ENCODE data around the gene MAGEA9B.
"Not testable (repeated sequence)": the region's sequence is repeated elsewhere in the genome, so short reads cannot be mapped to it uniquely, and the experiment has no call there.

The MAGEA9B gene

DNA sequence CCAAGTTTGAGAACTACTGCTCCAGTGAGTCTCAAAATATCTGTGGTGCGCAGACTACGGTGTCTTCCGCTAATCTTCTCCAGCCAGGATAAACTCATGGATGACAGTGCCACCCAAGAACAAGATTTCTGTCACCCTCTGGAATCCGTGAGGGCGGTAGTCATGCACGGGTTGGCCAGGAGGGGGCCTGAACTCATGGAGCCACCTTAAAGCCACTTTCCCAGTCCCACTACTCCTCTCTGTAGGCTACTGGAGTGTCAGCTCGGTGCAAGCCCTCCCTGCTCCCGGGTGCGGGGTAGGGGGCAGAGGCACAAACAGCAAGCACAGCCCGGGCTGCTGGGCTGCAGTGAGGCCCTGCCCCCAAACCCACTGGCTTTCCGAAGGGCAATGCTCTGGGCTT lies 11.3 kb upstream of the MAGEA9B start:
- not testable (repeated sequence) for H3K4me3 Mint-ChIP-seq; ATAC-seq; H3K4me1 Mint-ChIP-seq; H3K9me3 Mint-ChIP-seq; H3K27ac Mint-ChIP-seq; DNase-seq (ENCODE audit: low spot score in 2 of 2)
- H3K36me3 Mint-ChIP-seq: peaks cover 19% of the 10 kb centered on the region

GRCh38 chrX:149595943-149596342 lies 8.7 kb upstream of the MAGEA9B start:
- not testable (repeated sequence) for H3K36me3 Mint-ChIP-seq; ATAC-seq; H3K4me3 Mint-ChIP-seq; H3K4me1 Mint-ChIP-seq; DNase-seq (ENCODE audit: low spot score in 2 of 2); H3K27ac Mint-ChIP-seq; H3K9me3 Mint-ChIP-seq

DNA sequence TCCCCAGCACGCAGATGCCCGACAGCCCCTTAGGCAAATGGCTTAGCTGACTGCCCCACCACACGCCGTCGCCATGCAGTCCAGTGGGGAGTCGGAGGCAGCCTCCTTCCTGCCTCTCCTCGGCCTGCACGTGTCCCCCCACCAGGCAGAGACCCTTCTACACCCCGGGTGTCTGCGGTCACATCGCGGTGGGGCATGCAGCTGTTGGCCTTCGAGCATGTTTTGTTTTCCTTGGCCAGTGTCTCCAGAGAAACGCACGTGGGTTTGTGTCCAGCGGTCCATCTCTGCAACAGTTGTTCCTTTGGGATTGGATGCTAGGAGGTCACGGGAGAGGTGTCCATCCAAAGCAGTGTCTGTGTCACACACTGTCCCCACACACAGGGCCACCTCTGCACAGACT lies 8.0 kb upstream of the MAGEA9B start, which contains the start of gene HSFX2:
TSS of gene HSFX2 (minus strand) at position 101 of the 400 bp plus-strand sequence. CDS start 614 bp downstream, outside the sequence.
- ATAC-seq, H3K36me3 Mint-ChIP-seq, H3K4me1 Mint-ChIP-seq: not testable (repeated sequence)

DNA sequence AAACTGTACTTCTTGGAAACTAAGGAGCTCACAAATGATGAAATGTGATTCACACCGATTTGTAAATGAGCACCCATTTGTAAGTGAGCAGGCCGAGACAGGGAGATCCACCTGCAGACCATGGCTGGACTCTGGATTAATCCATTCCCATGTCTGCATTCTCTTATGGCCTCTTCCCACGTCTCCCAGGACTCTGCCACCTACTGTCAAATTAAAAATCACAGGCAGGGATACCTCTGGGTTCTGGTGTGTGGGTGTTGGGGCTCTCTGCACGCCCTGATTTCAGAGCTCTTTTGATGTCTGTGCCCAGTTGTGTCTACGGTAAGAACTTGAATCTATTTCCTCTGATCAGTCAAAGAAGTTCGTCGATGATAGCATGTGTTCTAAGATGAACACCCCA lies 3.7 kb upstream of the MAGEA9B start:
- not testable (repeated sequence) for H3K9me3 Mint-ChIP-seq; DNase-seq (ENCODE audit: low spot score in 2 of 2); H3K27ac Mint-ChIP-seq; H3K4me1 Mint-ChIP-seq; ATAC-seq; H3K4me3 Mint-ChIP-seq; H3K36me3 Mint-ChIP-seq

More for the DNA sequence above, 8.0 kb upstream of the MAGEA9B start, which contains the start of gene HSFX2:
- DNase-seq (ENCODE audit: low spot score in 2 of 2); H3K9me3 Mint-ChIP-seq; H3K27ac Mint-ChIP-seq; H3K4me3 Mint-ChIP-seq: not testable (repeated sequence)

GRCh38 chrX:149585631-149586030 lies 1.6 kb downstream of the MAGEA9B start:
- not testable (repeated sequence) for H3K27ac Mint-ChIP-seq; H3K36me3 Mint-ChIP-seq; H3K4me1 Mint-ChIP-seq; DNase-seq (ENCODE audit: low spot score in 2 of 2); H3K4me3 Mint-ChIP-seq; ATAC-seq; H3K9me3 Mint-ChIP-seq

DNA sequence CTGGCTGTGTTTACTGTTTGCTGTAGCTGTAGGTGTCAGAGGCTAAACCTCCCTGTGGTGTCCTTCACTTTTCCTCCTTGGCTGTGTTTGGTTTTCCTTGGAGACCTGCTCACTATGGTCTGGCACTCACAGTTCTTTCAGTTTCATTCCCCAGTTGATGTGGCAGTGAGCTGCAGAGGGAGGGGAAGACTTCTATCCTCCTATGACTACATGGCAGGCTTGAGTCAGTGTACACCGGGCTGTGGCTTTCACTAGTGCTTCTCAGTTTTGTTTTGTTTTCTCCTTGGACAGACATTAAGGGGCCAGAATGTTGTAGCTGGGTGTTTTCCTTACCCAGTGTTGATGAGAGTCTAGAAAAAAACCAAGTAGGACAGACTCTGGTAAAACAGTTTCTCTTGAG lies 13.8 kb downstream of the MAGEA9B start:
- not testable (repeated sequence) for H3K9me3 Mint-ChIP-seq; H3K27ac Mint-ChIP-seq; H3K4me1 Mint-ChIP-seq; H3K4me3 Mint-ChIP-seq; H3K36me3 Mint-ChIP-seq; DNase-seq (ENCODE audit: low spot score in 2 of 2)
- ATAC-seq: peak; percentile 99

GRCh38 chrX:149572743-149573142 lies 14.5 kb downstream of the MAGEA9B start:
- H3K27ac Mint-ChIP-seq: no peak overlapping the region
- no peaks in the 10 kb centered on the region for H3K4me1 Mint-ChIP-seq
- DNase-seq (ENCODE audit: low spot score in 2 of 2) (no peak), ATAC-seq (no peak)
- H3K9me3 Mint-ChIP-seq: no peaks in the 10 kb centered on the region
- H3K36me3 Mint-ChIP-seq: no peaks in the 10 kb centered on the region
- H3K4me3 Mint-ChIP-seq: no peak overlapping the region

DNA sequence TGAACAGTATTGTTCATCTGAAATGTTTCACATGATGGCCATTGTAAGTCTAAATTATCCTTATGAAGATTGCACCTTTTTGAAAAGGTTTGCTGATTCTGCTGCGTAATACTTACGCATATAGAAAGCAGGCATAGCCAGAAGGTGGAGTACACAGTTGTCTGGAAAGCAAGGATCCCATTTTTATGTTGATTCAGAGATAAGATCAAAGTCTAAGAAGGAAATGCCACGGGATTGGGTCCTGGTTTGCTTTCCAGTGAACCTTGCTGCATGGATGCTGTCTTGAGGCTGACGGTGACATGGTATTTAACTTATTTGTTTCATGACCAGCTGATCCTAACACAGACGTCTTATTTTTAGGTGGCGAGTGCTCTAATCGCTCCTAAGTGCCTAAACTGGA lies 15.5 kb downstream of the MAGEA9B start:
- Mint-ChIP-seq H3K4me3 (no peak overlapping the region), H3K9me3 (no peaks in the 10 kb centered on the region), H3K36me3 (no peaks in the 10 kb centered on the region), H3K4me1 (no peaks in the 10 kb centered on the region), H3K27ac (no peak overlapping the region)
- ATAC-seq: no peak
- no peak for DNase-seq (ENCODE audit: low spot score in 2 of 2)

DNA sequence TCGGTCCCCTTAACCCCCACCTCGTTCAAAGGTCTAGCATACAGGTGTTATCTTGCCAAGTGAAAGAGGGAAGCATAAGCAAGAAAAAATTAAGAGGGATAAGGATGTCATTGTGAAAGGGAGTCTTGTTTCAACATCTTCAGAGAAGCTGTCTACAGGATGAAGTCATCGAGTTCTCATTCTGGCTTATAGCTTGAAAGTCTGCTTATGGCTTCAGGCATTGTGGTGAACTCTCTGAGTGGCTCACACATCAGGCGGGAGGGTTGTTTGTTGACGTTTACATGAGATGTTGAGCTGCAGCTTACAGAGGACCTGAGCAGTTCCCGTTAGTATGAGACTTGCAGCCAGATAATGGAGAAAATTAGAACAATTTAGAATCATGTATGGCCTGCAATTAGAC lies 16.6 kb downstream of the MAGEA9B start:
- H3K4me1 Mint-ChIP-seq: no peaks in the 10 kb centered on the region
- H3K36me3 Mint-ChIP-seq: no peaks in the 10 kb centered on the region
- H3K4me3 Mint-ChIP-seq: no peak overlapping the region
- H3K27ac Mint-ChIP-seq: no peak overlapping the region
- no peak for ATAC-seq
- no peak for DNase-seq (ENCODE audit: low spot score in 2 of 2)
- H3K9me3 Mint-ChIP-seq: no peaks in the 10 kb centered on the region

DNA sequence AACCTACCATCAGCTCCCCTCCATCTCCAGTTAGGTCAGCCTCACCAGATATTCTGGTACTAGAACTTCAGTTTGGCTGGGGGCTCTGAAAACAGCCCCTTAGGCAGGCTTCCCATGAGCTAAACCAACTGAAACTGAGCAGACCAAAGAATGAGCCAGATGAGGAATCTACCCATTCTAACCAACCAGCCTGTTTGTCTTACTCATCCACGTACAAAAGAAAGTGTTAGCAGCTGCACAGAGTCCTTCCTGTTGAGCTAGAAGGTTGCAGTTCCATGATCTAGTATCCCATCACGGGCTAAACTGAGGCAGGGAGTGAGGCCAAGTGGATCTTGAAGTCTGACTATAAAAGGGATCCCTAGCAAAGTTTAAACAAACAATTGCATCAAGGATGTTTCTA lies 17.5 kb downstream of the MAGEA9B start:
- no peak overlapping the region for H3K27ac Mint-ChIP-seq
- DNase-seq (ENCODE audit: low spot score in 2 of 2) (no peak), ATAC-seq (peak; percentile 75)
- no peak overlapping the region for H3K4me3 Mint-ChIP-seq
- H3K36me3 Mint-ChIP-seq: no peaks in the 10 kb centered on the region
- H3K4me1 Mint-ChIP-seq: no peaks in the 10 kb centered on the region
- no peaks in the 10 kb centered on the region for H3K9me3 Mint-ChIP-seq

DNA sequence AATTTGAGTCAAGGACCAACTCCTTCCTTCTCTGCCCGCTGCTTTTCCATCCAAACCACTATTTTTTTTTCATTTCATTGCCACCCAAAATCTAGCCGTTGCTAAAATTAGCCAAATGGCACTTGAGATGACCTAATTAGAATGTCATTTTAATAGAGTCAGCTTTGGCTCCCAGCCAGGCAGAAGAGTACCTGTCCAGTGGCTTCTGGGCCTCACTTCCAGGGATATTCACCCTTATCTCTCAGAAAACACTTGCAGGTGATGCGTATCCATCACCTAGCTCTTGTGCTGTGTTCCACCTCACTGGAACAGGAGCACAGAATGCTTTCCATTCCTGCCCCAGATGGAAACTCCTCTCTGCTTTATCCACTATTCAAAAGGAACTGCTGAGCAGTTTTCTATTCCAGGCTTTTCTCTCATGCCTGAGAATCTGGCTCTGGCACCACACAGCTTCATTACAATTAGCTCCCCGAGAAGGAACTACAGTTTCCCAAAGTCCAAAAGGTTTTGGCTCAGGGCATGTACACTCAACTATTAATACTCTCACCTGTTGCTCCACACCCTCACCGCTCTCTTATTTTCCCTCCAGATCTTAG lies 18.5 kb downstream of the MAGEA9B start:
- ATAC-seq: no peak
- no peak overlapping the region for H3K4me3 Mint-ChIP-seq

GRCh38 chrX:149567621-149568417 lies 19.4 kb downstream of the MAGEA9B start:
- no peaks in the 10 kb centered on the region for H3K4me1 Mint-ChIP-seq
- DNase-seq (ENCODE audit: low spot score in 2 of 2): no peak
- no peak overlapping the region for H3K27ac Mint-ChIP-seq
- H3K4me3 Mint-ChIP-seq: no peak overlapping the region
- no peaks in the 10 kb centered on the region for H3K9me3 Mint-ChIP-seq
- ATAC-seq: no peak
- no peaks in the 10 kb centered on the region for H3K36me3 Mint-ChIP-seq

More for the DNA sequence above, 18.5 kb downstream of the MAGEA9B start:
- H3K9me3 Mint-ChIP-seq: no peaks in the 10 kb centered on the region
- no peak overlapping the region for H3K27ac Mint-ChIP-seq
- no peaks in the 10 kb centered on the region for H3K4me1 Mint-ChIP-seq
- no peak for DNase-seq (ENCODE audit: low spot score in 2 of 2)
- no peaks in the 10 kb centered on the region for H3K36me3 Mint-ChIP-seq

DNA sequence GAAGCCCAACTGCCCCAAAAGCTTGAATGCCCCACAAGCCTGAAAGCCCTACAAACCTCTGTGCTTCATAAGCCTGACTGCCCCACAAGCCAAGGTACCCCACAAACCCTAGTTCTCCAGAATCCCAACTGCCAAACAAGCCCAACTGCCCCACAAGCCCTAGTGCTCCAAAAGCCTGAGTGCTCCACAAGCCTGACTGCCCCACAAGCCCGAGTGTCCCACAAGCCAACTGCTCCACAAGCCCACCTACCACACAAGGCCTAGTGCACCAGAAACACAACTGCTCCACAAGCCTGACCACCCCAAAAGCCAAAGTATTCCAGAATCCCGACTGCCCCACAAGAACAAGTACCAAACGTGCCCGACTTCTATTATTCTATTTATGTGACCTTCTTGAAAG lies 23.9 kb downstream of the MAGEA9B start:
- Mint-ChIP-seq H3K9me3 (no peaks in the 10 kb centered on the region), H3K4me3 (no peak overlapping the region), H3K27ac (no peak overlapping the region), H3K4me1 (no peaks in the 10 kb centered on the region), H3K36me3 (no peaks in the 10 kb centered on the region)
- ATAC-seq (no peak), DNase-seq (ENCODE audit: low spot score in 2 of 2) (no peak)

- ATAC-seq; H3K9me3 Mint-ChIP-seq; H3K27ac Mint-ChIP-seq; H3K36me3 Mint-ChIP-seq; H3K4me3 Mint-ChIP-seq; H3K4me1 Mint-ChIP-seq; DNase-seq (ENCODE audit: low spot score in 2 of 2): not testable (repeated sequence)
These were observed 32.0 kb downstream of the MAGEA9B start for GRCh38 chrX:149555251-149555650.

DNA sequence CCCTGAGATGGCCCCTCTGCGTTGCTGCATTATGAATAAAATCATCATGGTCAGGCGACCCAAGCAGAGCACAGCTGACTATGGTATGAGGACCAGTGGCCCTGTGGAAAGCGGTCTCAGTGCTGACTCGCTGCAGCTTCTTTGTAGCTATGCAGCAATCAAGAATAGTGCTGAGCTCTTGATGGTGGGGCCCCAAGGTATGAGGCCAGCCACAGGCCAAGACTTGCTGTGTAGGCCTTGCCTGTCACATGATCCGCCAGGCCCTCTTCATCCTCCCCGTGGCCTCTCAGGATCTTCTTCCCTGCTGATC lies 35.4 kb downstream of the MAGEA9B start:
- not testable (repeated sequence) for H3K4me1 Mint-ChIP-seq; H3K4me3 Mint-ChIP-seq; DNase-seq (ENCODE audit: low spot score in 2 of 2); H3K27ac Mint-ChIP-seq; H3K36me3 Mint-ChIP-seq; H3K9me3 Mint-ChIP-seq
- peak; percentile 62 for ATAC-seq

GRCh38 chrX:149551245-149551938 lies 35.9 kb downstream of the MAGEA9B start:
- not testable (repeated sequence) for H3K9me3 Mint-ChIP-seq, H3K36me3 Mint-ChIP-seq

More at GRCh38 chrX:149551245-149551938, 35.9 kb downstream of the MAGEA9B start:
- H3K4me3 Mint-ChIP-seq; H3K4me1 Mint-ChIP-seq; H3K27ac Mint-ChIP-seq; DNase-seq (ENCODE audit: low spot score in 2 of 2): not testable (repeated sequence)
- ATAC-seq: peak; percentile 66
